Measurements from ENCODE around the gene FAM107B.

FAM107B gene

GRCh38 chr10:14608381-14609001, 166.2 kb downstream of the FAM107B start:
- Histone ChIP-seq H3K27me3 (ENCODE audit: control insufficient read depth, insufficient read depth, low read length) (peaks cover 19% of the 10 kb centered on the region), H3K9me3 (ENCODE audit: control insufficient read depth, insufficient read depth, low read depth, low read length) (no peaks in the 10 kb centered on the region), H3K4me1 (ENCODE audit: control insufficient read depth, insufficient read depth, low read length) (peaks cover 7% of the 10 kb centered on the region), H3K36me3 (ENCODE audit: control insufficient read depth, insufficient read depth, low read length) (no peaks in the 10 kb centered on the region), H3K4me3 (ENCODE audit: low read depth, low read length) (no peak overlapping the region), H3K9ac (ENCODE audit: low read length) (no peak overlapping the region), H3K27ac (ENCODE audit: low read depth, low read length) (no peak overlapping the region)

DNA sequence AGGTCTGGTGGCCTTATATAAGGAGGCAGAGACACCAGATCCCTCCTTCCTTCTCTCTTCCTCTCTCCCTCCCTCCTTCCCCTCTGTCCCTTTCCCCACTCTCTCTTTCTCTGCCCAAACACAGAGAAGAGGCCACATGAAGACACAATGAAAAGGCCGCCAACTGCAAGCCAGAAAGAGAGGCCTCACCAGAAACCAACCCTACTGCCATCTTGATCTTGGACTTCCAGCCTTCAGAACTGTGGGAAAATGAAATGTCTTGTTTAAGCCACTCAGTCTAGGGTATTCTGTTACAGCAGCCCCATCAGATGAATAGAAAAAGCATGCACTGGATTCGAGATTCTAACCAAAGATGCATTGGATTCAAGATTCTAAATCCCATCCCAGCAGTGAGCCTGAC, 168.1 kb downstream of the FAM107B start:
- H3K9me3 ChIP-seq (ENCODE audit: control insufficient read depth, insufficient read depth, low read depth, low read length): no peaks in the 10 kb centered on the region
- H3K27ac ChIP-seq (ENCODE audit: low read depth, low read length): no peak overlapping the region
- H3K4me1 ChIP-seq (ENCODE audit: control insufficient read depth, insufficient read depth, low read length): peaks cover 22% of the 10 kb centered on the region

GRCh38 chr10:14605231-14605925, 169.3 kb downstream of the FAM107B start:
- Histone ChIP-seq H3K9me3 (ENCODE audit: control insufficient read depth, insufficient read depth, low read depth, low read length) (no peaks in the 10 kb centered on the region), H3K27me3 (ENCODE audit: control insufficient read depth, insufficient read depth, low read length) (peaks cover 28% of the 10 kb centered on the region), H3K27ac (ENCODE audit: low read depth, low read length) (no peak overlapping the region), H3K9ac (ENCODE audit: low read length) (no peak overlapping the region), H3K4me3 (ENCODE audit: low read depth, low read length) (peak overlapping the region; percentile 79), H3K36me3 (ENCODE audit: control insufficient read depth, insufficient read depth, low read length) (0 out of 2 replicates have a peak, but pooled peaks cover 3% of the 10 kb centered on the region), H3K4me1 (ENCODE audit: control insufficient read depth, insufficient read depth, low read length) (peaks cover 22% of the 10 kb centered on the region)

More for the DNA sequence above, 168.1 kb downstream of the FAM107B start:
- Histone ChIP-seq H3K4me3 (ENCODE audit: low read depth, low read length) (no peak overlapping the region), H3K9ac (ENCODE audit: low read length) (no peak overlapping the region), H3K27me3 (ENCODE audit: control insufficient read depth, insufficient read depth, low read length) (peaks cover 28% of the 10 kb centered on the region), H3K36me3 (ENCODE audit: control insufficient read depth, insufficient read depth, low read length) (no peaks in the 10 kb centered on the region)

GRCh38 chr10:14604181-14605142, 170.2 kb downstream of the FAM107B start:
- Histone ChIP-seq H3K27me3 (ENCODE audit: control insufficient read depth, insufficient read depth, low read length) (peaks cover 28% of the 10 kb centered on the region), H3K4me1 (ENCODE audit: control insufficient read depth, insufficient read depth, low read length) (peaks cover 22% of the 10 kb centered on the region), H3K27ac (ENCODE audit: low read depth, low read length) (no peak overlapping the region), H3K9me3 (ENCODE audit: control insufficient read depth, insufficient read depth, low read depth, low read length) (no peaks in the 10 kb centered on the region), H3K36me3 (ENCODE audit: control insufficient read depth, insufficient read depth, low read length) (0 out of 2 replicates have a peak, but pooled peaks cover 3% of the 10 kb centered on the region), H3K4me3 (ENCODE audit: low read depth, low read length) (peak overlapping the region; percentile 97), H3K9ac (ENCODE audit: low read length) (peak overlapping the region; percentile 82)

DNA sequence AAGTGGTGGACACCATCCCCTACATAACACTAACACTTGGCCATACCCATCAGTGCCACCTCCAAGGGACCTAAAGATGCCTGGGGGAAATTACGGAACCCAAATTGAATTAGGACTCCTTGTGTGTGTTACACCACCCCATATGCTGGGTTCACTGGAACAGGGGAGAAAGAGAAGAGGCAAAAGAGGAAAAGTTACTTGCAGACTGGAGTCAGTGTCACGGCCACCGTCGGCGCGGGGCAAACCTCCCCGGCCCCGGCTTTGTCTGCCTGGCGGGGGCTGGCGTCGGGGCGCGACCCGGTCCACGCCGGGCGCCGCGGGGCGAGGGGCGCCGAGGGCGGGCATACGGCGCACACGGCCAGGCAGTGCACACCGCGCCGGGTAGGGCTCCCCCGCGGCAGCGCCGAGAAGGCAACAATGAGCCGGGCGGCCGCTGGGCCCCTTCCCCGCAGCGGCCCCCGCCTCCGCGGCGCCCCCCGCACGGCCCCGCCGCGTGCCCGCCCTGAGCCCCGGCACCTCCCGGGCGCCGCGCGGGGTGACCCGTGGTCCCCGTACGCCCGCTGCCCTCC, 171.1 kb downstream of the FAM107B start:
- H3K4me1 ChIP-seq (ENCODE audit: control insufficient read depth, insufficient read depth, low read length): peaks cover 22% of the 10 kb centered on the region
- H3K4me3 ChIP-seq (ENCODE audit: low read depth, low read length): peak overlapping the region; percentile 97
- H3K9me3 ChIP-seq (ENCODE audit: control insufficient read depth, insufficient read depth, low read depth, low read length): no peaks in the 10 kb centered on the region
- no peak overlapping the region for H3K27ac ChIP-seq (ENCODE audit: low read depth, low read length)
- peak overlapping the region; percentile 63 for H3K9ac ChIP-seq (ENCODE audit: low read length)
- peaks cover 7% of the 10 kb centered on the region for H3K36me3 ChIP-seq (ENCODE audit: control insufficient read depth, insufficient read depth, low read length)
- H3K27me3 ChIP-seq (ENCODE audit: control insufficient read depth, insufficient read depth, low read length): peaks cover 28% of the 10 kb centered on the region

DNA sequence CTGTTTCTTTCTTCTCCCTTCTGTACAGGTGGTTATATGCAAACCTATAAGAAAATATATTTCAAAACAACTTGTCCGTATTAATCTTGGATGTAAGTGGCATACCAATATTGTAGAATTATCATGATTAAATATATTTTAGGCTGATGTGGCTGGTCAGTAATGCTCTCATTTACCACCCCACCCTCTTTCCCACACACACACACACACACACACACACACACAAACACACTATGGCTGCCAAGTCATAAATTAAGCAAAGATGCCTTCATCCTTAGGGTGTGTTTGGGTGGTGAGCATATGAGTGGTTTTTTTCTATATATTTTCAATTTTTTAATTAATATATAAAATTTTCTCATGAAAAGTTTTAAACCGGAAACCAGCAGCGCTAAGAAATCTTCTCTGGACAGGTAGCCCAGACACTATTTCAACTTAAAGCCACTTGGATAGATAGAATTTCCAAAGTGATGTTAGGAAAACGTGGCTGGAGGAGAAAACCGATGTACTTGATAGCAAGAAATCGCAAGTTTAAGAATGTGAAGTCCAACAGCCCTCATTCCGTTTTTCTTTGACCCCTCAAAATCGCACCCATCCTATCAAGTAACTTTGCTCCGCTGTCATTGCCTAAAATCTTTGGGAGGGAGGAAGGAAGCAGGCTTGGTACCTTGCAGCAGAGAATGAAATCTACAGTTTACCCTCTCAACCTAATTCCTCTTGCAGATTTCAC, 171.7 kb downstream of the FAM107B start:
- Histone ChIP-seq H3K9me3 (ENCODE audit: control insufficient read depth, insufficient read depth, low read depth, low read length) (no peaks in the 10 kb centered on the region), H3K27me3 (ENCODE audit: control insufficient read depth, insufficient read depth, low read length) (peaks cover 28% of the 10 kb centered on the region), H3K9ac (ENCODE audit: low read length) (peak overlapping the region; percentile 63), H3K36me3 (ENCODE audit: control insufficient read depth, insufficient read depth, low read length) (peaks cover 13% of the 10 kb centered on the region), H3K4me3 (ENCODE audit: low read depth, low read length) (peak overlapping the region; percentile 97), H3K4me1 (ENCODE audit: control insufficient read depth, insufficient read depth, low read length) (peaks cover 22% of the 10 kb centered on the region), H3K27ac (ENCODE audit: low read depth, low read length) (no peak overlapping the region)

GRCh38 chr10:14601872-14602725, 172.6 kb downstream of the FAM107B start:
- peaks cover 28% of the 10 kb centered on the region for H3K27me3 ChIP-seq (ENCODE audit: control insufficient read depth, insufficient read depth, low read length)
- H3K4me3 ChIP-seq (ENCODE audit: low read depth, low read length): peak overlapping the region; percentile 97; the same call in 1 of the 2 replicates
- no peak overlapping the region for H3K9ac ChIP-seq (ENCODE audit: low read length)
- H3K9me3 ChIP-seq (ENCODE audit: control insufficient read depth, insufficient read depth, low read depth, low read length): no peaks in the 10 kb centered on the region
- peaks cover 22% of the 10 kb centered on the region for H3K4me1 ChIP-seq (ENCODE audit: control insufficient read depth, insufficient read depth, low read length)
- no peak overlapping the region for H3K27ac ChIP-seq (ENCODE audit: low read depth, low read length)
- H3K36me3 ChIP-seq (ENCODE audit: control insufficient read depth, insufficient read depth, low read length): peaks cover 13% of the 10 kb centered on the region

GRCh38 chr10:14601326-14601725, 173.4 kb downstream of the FAM107B start:
- Histone ChIP-seq H3K4me3 (ENCODE audit: low read depth, low read length) (no peak overlapping the region), H3K27me3 (ENCODE audit: control insufficient read depth, insufficient read depth, low read length) (peaks cover 28% of the 10 kb centered on the region), H3K9ac (ENCODE audit: low read length) (no peak overlapping the region), H3K36me3 (ENCODE audit: control insufficient read depth, insufficient read depth, low read length) (peaks cover 13% of the 10 kb centered on the region), H3K27ac (ENCODE audit: low read depth, low read length) (no peak overlapping the region), H3K9me3 (ENCODE audit: control insufficient read depth, insufficient read depth, low read depth, low read length) (no peaks in the 10 kb centered on the region), H3K4me1 (ENCODE audit: control insufficient read depth, insufficient read depth, low read length) (peaks cover 22% of the 10 kb centered on the region)

DNA sequence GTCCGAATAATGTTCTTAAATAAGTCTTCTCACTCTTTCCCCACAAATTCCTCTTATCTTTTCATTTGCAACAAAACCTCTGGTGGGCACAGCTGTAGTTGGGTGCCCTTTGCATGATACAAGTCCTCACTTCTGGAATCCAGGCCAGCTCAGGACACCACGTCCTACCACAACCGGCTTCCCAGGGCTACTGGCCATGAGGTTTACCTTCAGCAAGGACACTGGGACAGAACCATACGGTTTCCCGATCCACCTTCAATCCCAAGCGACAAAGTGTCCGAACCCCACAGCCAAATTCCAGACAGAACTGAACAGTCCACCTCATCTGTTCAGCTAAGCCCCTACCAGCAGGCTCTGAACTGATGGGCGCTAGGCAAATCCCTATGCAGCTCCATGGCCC, 174.6 kb downstream of the FAM107B start:
- Histone ChIP-seq H3K9ac (ENCODE audit: low read length) (no peak overlapping the region), H3K27me3 (ENCODE audit: control insufficient read depth, insufficient read depth, low read length) (peaks cover 17% of the 10 kb centered on the region), H3K27ac (ENCODE audit: low read depth, low read length) (no peak overlapping the region), H3K4me3 (ENCODE audit: low read depth, low read length) (no peak overlapping the region), H3K9me3 (ENCODE audit: control insufficient read depth, insufficient read depth, low read depth, low read length) (no peaks in the 10 kb centered on the region), H3K36me3 (ENCODE audit: control insufficient read depth, insufficient read depth, low read length) (peaks cover 15% of the 10 kb centered on the region), H3K4me1 (ENCODE audit: control insufficient read depth, insufficient read depth, low read length) (peaks cover 21% of the 10 kb centered on the region)
